ENCODE results near the gene RILPL1.
"Not testable (repeated sequence)": the region's sequence is repeated elsewhere in the genome, so short reads cannot be mapped to it uniquely, and the experiment has no call there.

Gene RILPL1

GRCh38 chr12:123457980-123458779, 75.3 kb downstream of the RILPL1 start, which contains the start of gene SNRNP35:
Gene SNRNP35 (plus strand): TSS chr12:123458139. CDS start chr12:123465541, 7,402 bp downstream.
- peak; percentile 88 for DNase-seq

- no peak for DNase-seq
Measured at GRCh38 chr12:123453165-123453564, 80.4 kb downstream of the RILPL1 start.

GRCh38 chr12:123452276-123452550, 81.3 kb downstream of the RILPL1 start:
- DNase-seq: not testable (repeated sequence)

GRCh38 chr12:123450636-123451035, 82.9 kb downstream of the RILPL1 start:
- DNase-seq: no peak

GRCh38 chr12:123449856-123450255, 83.7 kb downstream of the RILPL1 start:
- no peak for DNase-seq

GRCh38 chr12:123449249-123449733, 84.2 kb downstream of the RILPL1 start:
- no peak for DNase-seq

- DNase-seq: no peak
Measured at GRCh38 chr12:123446333-123446713, 87.2 kb downstream of the RILPL1 start.

GRCh38 chr12:123445388-123446332, 87.9 kb downstream of the RILPL1 start:
- DNase-seq: no peak

- DNase-seq: no peak
Measured at GRCh38 chr12:123444092-123445026, 89.2 kb downstream of the RILPL1 start.

- DNase-seq: no peak
Measured at GRCh38 chr12:123442774-123443173, 90.7 kb downstream of the RILPL1 start.

GRCh38 chr12:123441523-123442164, 91.9 kb downstream of the RILPL1 start:
- DNase-seq: peak; percentile 53

GRCh38 chr12:123436017-123436964, 97.2 kb downstream of the RILPL1 start, which contains the start of gene RILPL2:
Gene RILPL2 (minus strand): TSS chr12:123436684. CDS start chr12:123436420, 264 bp downstream.
- DNase-seq: peak; percentile 96

- DNase-seq: no peak
Measured at GRCh38 chr12:123435636-123436016, 97.9 kb downstream of the RILPL1 start.

GRCh38 chr12:123433615-123434014, 99.9 kb downstream of the RILPL1 start:
- no peak for DNase-seq

GRCh38 chr12:123431951-123432817, 101.3 kb downstream of the RILPL1 start:
- peak; percentile 67 for DNase-seq

- DNase-seq: not testable (repeated sequence)
Measured at GRCh38 chr12:123429101-123429500, 104.4 kb downstream of the RILPL1 start.

GRCh38 chr12:123428591-123428990, 104.9 kb downstream of the RILPL1 start:
- DNase-seq: no peak

GRCh38 chr12:123427036-123427769, 106.3 kb downstream of the RILPL1 start:
- DNase-seq: peak; percentile 68

GRCh38 chr12:123421314-123421713, 112.2 kb downstream of the RILPL1 start:
- DNase-seq: no peak

All from activated CD4-positive, alpha-beta T cell treated with anti-CD3 and anti-CD28 coated beads, Interleukin-2, Interleukin-6, amounts not matched to agents 100 ng/mL and 50 ng/mL, durations not matched to agents 16 hours and 8 hours (primary cell).